HUES64 (cell line): Measurements from ENCODE around the gene DOCK2.

Experiments used
- H3K27ac ChIP-seq: 2 replicates; pipeline ENCODE4 v1.7.0; 2013; ENCODE audit warnings: low read depth, low read length, inconsistent platforms
- H3K27me3 ChIP-seq: 2 replicates; pipeline ENCODE4 v1.6.1; 2013; ENCODE audit warnings: mild to moderate bottlenecking, low read length; ENCODE audit not compliant: insufficient read depth
- H3K36me3 ChIP-seq: 2 replicates; pipeline ENCODE4 v1.6.1; 2013; ENCODE audit warnings: mild to moderate bottlenecking, low read length; ENCODE audit not compliant: insufficient read depth
- H3K4me1 ChIP-seq: 2 replicates; pipeline ENCODE4 v1.6.1; 2013; ENCODE audit warnings: mild to moderate bottlenecking, low read length, moderate library complexity; ENCODE audit not compliant: insufficient read depth
- H3K4me3 ChIP-seq: 2 replicates; pipeline ENCODE4 v1.5.1; 2013; ENCODE audit warnings: mild to moderate bottlenecking, low read length, moderate library complexity
- H3K9ac ChIP-seq: 2 replicates; pipeline ENCODE4 v1.6.1; 2013; ENCODE audit warnings: mild to moderate bottlenecking, low read depth, low read length
- H3K9me3 ChIP-seq: 2 replicates; pipeline ENCODE4 v1.6.1; 2013; ENCODE audit warnings: low read depth, low read length; ENCODE audit not compliant: insufficient read depth
- WGBS: fragments of 150-250, 120-280 bp; methylation state at CpG from one replicate; pipeline ENCODE4 v1.1.7; 2013; ENCODE audit warnings: missing lambda C conversion rate; 5-methylcytosine and 5-hydroxymethylcytosine counted together

Gene DOCK2

DNA sequence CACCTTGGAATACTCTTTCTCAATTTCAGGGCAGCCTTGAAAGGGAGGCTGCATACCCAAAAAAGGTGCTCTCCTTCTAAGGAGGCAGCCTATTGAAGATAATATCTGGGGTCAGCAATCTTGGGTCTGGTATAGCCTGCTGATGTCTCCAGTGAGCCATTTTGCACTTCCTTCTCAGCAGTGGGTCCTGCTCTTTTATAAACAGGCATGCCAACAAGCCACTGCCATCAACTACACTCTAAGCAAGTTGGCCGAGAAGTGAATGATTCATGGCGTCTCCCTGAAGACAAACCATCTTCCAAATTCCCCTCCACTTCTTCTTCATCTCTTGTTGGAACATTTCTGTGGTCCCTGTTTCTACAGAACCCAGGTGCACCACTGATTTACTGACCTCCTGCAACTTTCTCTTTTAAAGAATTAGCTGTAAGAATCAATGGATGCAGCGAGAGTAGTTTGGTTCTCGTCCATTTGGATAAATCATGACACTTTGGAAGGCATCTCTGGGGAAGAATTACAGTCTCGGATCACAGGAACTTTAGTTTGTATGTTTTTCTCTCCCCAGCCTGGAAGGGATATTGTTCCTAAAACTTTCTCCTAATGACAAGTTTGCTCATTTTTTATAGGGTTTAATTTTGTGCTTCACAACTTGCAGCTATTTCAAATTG lies 234.9 kb downstream of the DOCK2 start:
- Histone ChIP-seq H3K4me1 (no peaks in the 10 kb centered on the region), H3K27me3 (no peaks in the 10 kb centered on the region), H3K9ac (no peak overlapping the region), H3K27ac (no peak overlapping the region), H3K4me3 (no peak overlapping the region), H3K36me3 (no peaks in the 10 kb centered on the region), H3K9me3 (no peaks in the 10 kb centered on the region)
- WGBS, result 93% methylated on average over 5 of the region's 5 CpGs

DNA sequence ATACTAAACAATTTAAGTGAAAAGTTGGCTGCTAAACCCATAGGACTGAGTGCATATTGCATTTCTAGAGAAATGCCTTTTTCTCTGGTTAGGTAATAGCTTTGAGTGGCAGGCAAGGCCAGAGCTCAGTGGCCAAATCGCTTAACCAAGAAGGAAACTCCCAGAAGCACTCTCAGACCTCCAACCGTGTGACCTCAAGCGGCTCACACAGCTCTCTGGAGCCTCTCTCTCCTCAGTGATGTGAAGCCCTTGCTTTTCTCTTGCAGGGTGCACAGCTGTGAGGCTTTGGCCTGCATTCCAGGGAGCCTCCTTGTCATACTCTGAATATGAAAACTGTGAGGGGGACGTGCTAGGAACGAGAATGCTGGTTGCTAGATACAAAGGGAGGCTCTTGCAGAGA lies 236.6 kb downstream of the DOCK2 start:
- 60% methylated on average over 5 of the region's 5 CpGs for WGBS
- Histone ChIP-seq H3K9ac (no peak overlapping the region), H3K36me3 (no peaks in the 10 kb centered on the region), H3K9me3 (no peaks in the 10 kb centered on the region), H3K27me3 (no peaks in the 10 kb centered on the region), H3K4me1 (no peaks in the 10 kb centered on the region), H3K4me3 (no peak overlapping the region), H3K27ac (no peak overlapping the region)

DNA sequence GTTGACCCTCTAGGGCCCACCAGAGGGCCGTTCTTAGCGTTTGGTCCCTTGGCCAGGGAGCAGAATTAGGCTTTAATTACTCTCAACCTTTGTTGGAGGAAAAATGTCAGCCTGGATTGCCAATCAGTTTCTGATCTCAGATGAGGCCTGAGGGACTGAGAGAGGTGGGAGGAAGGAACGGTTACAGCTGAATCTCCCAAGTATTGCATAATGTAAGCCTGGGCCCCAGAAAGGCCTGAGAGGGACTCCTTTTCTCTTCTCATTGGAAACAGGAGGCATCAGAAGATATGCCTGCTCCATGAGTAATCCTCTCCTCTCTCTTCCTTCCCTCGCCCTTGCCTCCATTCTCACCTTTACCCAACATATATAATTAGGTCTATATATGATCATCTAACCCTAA lies 237.5 kb downstream of the DOCK2 start:
- H3K4me1 ChIP-seq, result no peaks in the 10 kb centered on the region
- no peaks in the 10 kb centered on the region for H3K36me3 ChIP-seq
- no peaks in the 10 kb centered on the region for H3K9me3 ChIP-seq
- H3K9ac ChIP-seq, result no peak overlapping the region
- WGBS, result 81% methylated on average over 3 of the region's 4 CpGs
- H3K27ac ChIP-seq, result no peak overlapping the region
- H3K4me3 ChIP-seq, result no peak overlapping the region
- H3K27me3 ChIP-seq, result no peaks in the 10 kb centered on the region

DNA sequence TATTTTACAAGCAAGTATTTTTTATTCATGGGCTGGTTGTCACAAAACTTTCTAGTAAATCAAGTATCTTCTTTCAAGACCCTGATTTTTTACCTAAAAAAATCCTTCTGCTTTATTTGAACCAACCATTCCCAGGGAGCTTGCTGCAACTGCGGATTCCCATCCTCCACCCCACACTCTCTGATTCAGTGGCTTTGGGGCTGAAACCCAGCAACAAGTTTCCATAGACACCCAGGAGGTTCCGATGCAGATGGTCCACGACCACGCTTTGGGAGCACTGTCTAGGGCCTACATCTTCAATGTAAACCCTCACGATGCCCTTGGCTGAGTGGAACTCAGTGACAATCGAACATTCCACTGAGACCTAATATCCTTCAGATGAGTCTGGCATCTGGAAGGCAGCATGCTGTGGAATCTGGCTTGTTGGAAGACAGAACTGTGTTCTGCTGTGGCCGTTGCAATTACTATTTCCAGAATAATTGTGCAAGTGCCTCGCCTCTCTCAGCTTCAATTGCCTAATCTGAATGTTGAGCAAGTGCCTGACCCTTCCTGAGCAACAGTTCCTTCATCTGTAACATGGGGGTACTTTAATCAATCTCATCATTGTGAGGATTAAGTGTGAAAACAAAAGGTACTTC lies 238.1 kb downstream of the DOCK2 start:
- no peak overlapping the region for H3K27ac ChIP-seq
- no peak overlapping the region for H3K9ac ChIP-seq
- no peaks in the 10 kb centered on the region for H3K27me3 ChIP-seq
- H3K36me3 ChIP-seq, result no peaks in the 10 kb centered on the region
- no peak overlapping the region for H3K4me3 ChIP-seq
- H3K9me3 ChIP-seq, result no peaks in the 10 kb centered on the region
- no peaks in the 10 kb centered on the region for H3K4me1 ChIP-seq
- WGBS, result 95% methylated on average over 8 of the region's 8 CpGs

DNA sequence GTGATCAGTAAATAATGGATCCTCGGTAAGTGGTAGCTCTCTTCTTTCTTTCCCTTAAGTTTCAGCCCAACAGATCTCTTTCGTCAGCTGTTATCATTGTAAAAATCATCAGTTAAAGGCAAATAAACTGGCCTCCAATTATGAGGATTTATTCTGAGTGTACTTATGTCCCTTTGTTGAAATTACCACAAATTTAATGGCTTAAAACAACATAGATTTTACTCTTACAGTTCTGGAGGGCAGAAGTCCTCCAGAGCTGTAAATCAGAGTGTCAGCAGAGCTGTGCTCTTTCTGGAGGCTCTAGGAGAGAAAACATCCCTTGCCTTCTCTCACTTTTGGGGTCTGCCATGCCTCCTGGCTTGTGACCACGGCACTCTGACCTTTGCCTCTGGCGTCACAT lies 238.7 kb downstream of the DOCK2 start:
- H3K36me3 ChIP-seq, result no peaks in the 10 kb centered on the region
- no peak overlapping the region for H3K9ac ChIP-seq
- H3K4me3 ChIP-seq, result no peak overlapping the region
- no peaks in the 10 kb centered on the region for H3K4me1 ChIP-seq
- no peaks in the 10 kb centered on the region for H3K9me3 ChIP-seq
- no peak overlapping the region for H3K27ac ChIP-seq
- 84% methylated on average over 4 of the region's 4 CpGs for WGBS
- H3K27me3 ChIP-seq, result no peaks in the 10 kb centered on the region

DNA sequence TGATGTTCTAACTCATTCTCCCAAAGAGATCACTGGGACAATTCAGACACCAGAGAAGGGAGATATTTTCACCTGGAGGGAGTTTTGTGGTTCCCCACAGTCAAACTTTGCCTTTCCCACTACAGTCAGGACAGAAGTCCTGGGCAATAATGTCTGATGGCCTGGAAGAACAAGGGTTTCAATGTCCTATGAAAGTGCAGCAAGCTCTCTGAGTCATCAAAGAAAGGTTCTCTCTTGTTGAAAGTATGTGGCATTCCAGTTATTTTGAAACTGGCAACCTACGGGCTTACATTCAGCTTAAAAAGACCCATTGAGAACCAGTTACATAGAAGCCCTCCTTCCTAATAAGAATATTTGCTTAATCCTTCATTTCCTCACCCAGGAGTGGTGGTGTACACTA lies 239.3 kb downstream of the DOCK2 start:
- Histone ChIP-seq H3K27me3 (no peaks in the 10 kb centered on the region), H3K4me3 (no peak overlapping the region), H3K4me1 (peaks cover under 1% of the 10 kb centered on the region; the same call in 1 of the 2 replicates), H3K36me3 (no peaks in the 10 kb centered on the region), H3K27ac (no peak overlapping the region), H3K9me3 (no peaks in the 10 kb centered on the region), H3K9ac (no peak overlapping the region)
- 82% methylated on average over 1 of the region's 1 CpG for WGBS

DNA sequence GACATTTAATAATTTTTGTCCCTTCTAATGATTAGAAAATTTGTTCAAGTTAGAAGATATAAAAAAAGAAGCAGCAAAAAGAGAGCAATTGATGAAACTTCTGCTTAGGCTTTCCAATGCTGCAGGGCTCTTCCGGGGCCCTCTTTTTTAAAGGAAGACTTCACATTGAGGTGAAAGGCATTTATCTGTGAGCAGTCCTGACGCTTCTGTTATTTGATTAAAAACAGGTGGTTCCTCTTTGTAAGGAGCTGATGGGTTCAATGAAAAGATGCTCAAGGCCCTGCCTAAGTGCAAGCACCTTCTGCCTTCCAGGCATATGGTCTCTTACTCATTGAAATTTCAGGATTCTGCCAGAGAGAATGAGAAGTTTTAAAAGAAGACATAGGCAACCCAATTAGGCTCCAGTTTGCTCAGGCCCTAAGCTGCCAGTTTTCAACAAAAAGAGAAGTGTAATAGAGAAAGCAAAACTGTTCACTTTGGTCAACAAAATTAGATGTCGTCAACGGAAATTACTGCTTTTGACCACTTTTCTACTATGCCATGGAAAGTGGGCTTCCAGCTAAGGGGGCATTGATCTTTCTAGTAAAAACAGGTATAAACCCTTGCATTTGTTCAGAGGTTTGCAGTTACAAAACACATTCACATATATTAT lies 243.1 kb downstream of the DOCK2 start:
- Histone ChIP-seq H3K4me3 (no peak overlapping the region), H3K4me1 (peaks cover 8% of the 10 kb centered on the region; the same call in 1 of the 2 replicates), H3K27me3 (no peaks in the 10 kb centered on the region), H3K9ac (no peak overlapping the region), H3K9me3 (no peaks in the 10 kb centered on the region), H3K27ac (no peak overlapping the region), H3K36me3 (no peaks in the 10 kb centered on the region)
- 92% methylated on average over 4 of the region's 4 CpGs for WGBS

DNA sequence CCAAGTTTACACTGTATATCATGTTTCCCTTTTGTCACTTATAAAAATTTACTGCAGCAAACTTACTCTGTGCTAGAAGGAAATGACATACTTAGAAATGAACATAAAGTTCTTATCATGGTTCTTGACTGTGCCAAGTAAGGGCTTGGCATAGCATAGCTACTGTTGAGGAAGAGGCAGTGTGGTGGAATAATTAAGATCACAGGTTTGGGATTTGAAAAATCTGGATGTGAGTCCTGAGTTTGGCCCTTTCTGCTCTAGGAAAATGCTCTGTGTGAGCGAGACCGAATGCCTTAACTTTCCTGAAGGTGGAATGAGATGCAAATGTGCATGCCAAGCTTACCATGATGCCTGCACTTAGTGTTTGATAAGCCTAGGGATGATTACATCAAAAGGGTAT lies 243.7 kb downstream of the DOCK2 start:
- Histone ChIP-seq H3K4me1 (peaks cover 8% of the 10 kb centered on the region; the same call in 1 of the 2 replicates), H3K27ac (no peak overlapping the region), H3K4me3 (no peak overlapping the region), H3K9ac (no peak overlapping the region), H3K27me3 (no peaks in the 10 kb centered on the region), H3K9me3 (no peaks in the 10 kb centered on the region), H3K36me3 (no peaks in the 10 kb centered on the region)
- WGBS, result 96% methylated on average over 2 of the region's 2 CpGs

DNA sequence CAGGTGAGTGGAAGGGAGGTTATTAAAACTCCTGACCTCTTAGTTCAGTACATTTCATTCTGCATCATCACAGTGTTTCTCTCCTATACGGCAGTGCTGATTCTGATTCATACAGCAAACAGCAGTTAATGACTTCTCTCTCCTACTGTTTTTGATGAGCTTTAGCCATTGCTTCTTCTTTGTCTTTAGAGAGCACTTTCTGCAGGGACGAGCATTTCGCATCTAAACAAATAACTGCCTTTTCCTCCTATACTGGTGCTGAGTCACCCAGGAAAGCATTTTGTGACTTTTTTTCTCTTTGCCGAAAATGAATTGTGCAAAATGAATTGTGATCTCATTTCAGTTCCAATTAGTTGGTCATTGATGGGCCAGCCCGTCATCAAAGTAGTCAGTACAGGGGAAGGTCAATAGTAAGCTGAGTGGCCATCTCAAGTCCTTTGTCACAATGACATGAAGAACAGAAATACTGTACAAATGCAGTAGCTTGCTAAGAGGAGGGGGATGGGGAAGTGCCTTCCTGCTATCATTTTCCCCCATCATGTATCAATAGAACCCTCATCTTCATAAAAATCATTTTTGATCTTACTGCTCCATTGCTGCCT lies 244.7 kb downstream of the DOCK2 start:
- H3K4me3 ChIP-seq, result no peak overlapping the region
- peaks cover 8% of the 10 kb centered on the region; the same call in 1 of the 2 replicates for H3K4me1 ChIP-seq
- 86% methylated on average over 5 of the region's 5 CpGs for WGBS
- H3K27me3 ChIP-seq, result no peaks in the 10 kb centered on the region
- no peak overlapping the region for H3K27ac ChIP-seq
- H3K36me3 ChIP-seq, result no peaks in the 10 kb centered on the region
- no peak overlapping the region for H3K9ac ChIP-seq
- H3K9me3 ChIP-seq, result no peaks in the 10 kb centered on the region

DNA sequence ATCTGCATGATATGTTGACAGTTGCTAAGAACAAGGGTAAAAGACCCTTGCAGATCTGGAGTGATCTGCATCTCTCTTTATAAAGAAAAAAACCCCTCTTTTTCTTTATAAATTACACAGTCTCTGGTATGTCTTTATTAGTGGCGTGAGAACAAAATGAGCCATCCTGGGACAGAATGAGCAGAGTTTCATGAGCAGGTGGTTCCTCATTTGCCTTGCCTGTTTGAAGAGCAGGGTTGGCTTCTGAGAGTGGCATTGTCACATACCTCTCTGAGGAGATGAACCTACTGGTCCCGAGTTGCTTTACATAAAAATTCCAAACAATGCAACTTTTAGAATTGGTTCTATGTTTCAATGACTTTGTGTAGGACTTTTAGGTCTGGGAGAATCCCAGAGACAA lies 249.0 kb downstream of the DOCK2 start:
- Histone ChIP-seq H3K4me1 (peaks cover 8% of the 10 kb centered on the region; the same call in 1 of the 2 replicates), H3K9ac (no peak overlapping the region), H3K27me3 (no peaks in the 10 kb centered on the region), H3K36me3 (no peaks in the 10 kb centered on the region), H3K4me3 (no peak overlapping the region), H3K9me3 (no peaks in the 10 kb centered on the region), H3K27ac (no peak overlapping the region)
- 80% methylated on average over 2 of the region's 2 CpGs for WGBS

DNA sequence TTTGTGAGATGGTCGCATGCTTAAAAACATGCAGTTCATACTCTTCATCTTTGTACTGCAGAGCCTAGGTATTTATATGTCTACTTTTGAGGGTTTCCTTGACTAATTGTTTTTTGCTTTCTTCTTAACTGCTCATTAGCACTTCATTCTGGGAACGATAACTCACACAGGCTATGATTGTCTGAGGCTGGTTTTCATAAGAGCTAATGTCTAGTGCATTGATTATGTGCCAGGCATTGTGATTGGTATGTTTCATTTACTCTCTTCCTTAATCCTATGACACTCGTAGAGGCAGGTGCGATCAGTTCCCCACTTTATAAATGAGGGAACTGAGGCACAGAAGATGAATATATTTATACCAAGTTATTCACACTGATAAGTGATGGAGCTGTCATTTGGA lies 249.6 kb downstream of the DOCK2 start:
- Histone ChIP-seq H3K36me3 (no peaks in the 10 kb centered on the region), H3K9me3 (no peaks in the 10 kb centered on the region), H3K4me1 (peaks cover 5% of the 10 kb centered on the region; the same call in 1 of the 2 replicates), H3K4me3 (no peak overlapping the region), H3K27me3 (no peaks in the 10 kb centered on the region), H3K9ac (no peak overlapping the region), H3K27ac (no peak overlapping the region)
- WGBS, result 91% methylated on average over 1 of the region's 4 CpGs
